Activated CD8-positive, alpha-beta memory T cell treated with anti-CD3 and anti-CD28 coated beads, Interleukin-2, amount 10 ng/mL, durations not matched to agents 7 days and 5 days (primary cell): ENCODE data around the gene FLRT3. TPM values are rescaled to one million over a fixed set of nuclear protein-coding genes. Genes with fewer than 3 reads are reported as not detected.

Source experiments
- ATAC-seq: fragments of 150-1000 bp; cut with Tn5 transposase; one replicate; pipeline ENCODE4 v1.10.0; 2021; ENCODE audit warnings: moderate library complexity
- CTCF ChIA-PET: fragments of 350-600 bp; sonication (Branson Sonifier 250); formaldehyde crosslinking; loops from one replicate; lab custom pipeline; 2021; ENCODE audit warnings: antibody characterized with exemption; lab: Charles Lee
- DNase-seq: peaks from one replicate; pipeline ENCODE4 v3.0.0-alpha.2; 2020
- H3K27ac Mint-ChIP-seq: one replicate; pipeline ENCODE4 v1.8.0; 2021; ENCODE audit warnings: mild to moderate bottlenecking, mixed read lengths
- H3K27me3 Mint-ChIP-seq: one replicate; pipeline ENCODE4 v1.8.0; 2021; ENCODE audit warnings: mixed read lengths
- H3K36me3 Mint-ChIP-seq: one replicate; pipeline ENCODE4 v1.8.0; 2021; ENCODE audit warnings: mild to moderate bottlenecking, mixed read lengths
- H3K4me1 Mint-ChIP-seq: one replicate; pipeline ENCODE4 v1.8.0; 2021; ENCODE audit warnings: mixed read lengths
- H3K4me3 Mint-ChIP-seq: one replicate; pipeline ENCODE4 v1.8.0; 2021; ENCODE audit warnings: mild to moderate bottlenecking, moderate library complexity, mixed read lengths
- H3K9me3 Mint-ChIP-seq: one replicate; pipeline ENCODE4 v1.8.0; 2022; ENCODE audit warnings: low read depth, mixed read lengths
- total RNA-seq, 2 experiments: library from RNA; stranded (reverse); gene quantifications; one replicate each; pipeline ENCODE4 v1.2.3, GENCODE V29; 2021

The FLRT3 gene
- not detected for total RNA-seq

DNA sequence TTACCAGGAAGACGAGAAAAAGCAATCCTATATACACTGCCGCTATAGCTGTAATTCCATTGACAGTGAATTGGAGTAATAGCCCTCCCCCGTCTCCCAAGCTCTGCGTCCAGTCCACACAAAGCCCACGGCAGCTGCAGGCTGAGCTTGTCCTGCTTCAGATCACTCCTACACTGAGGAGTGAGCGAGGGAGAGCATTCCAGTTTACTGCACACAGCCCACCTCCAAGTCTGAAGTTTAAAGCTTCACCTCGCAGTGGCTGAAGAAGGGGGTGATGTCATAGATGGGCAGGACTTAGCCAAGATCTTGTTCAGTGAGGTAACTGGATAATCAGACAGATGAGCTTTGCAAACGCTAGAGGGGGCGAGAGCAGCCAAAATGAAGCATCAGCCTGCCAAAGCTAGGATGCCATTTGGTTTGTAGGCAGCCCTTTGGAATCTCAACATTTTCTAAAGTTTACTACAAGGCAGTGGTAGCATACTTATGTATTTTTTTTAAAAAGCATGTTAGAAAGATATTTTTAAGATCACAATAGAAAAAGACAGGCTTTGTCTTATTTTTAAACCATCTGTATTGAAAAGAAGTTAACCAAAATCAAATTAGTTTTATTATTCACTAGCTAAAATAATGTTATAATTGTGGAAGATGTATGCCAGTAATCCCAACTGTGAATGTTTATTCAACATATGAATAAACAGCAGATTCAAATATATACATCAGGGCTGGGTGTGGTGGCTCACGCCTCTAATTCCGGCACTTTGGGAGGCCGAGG is at the start of gene FLRT3:
FLRT3 (minus strand) TSS at position 213 of the 772 bp plus-strand sequence. CDS start 10,106 bp downstream, outside the sequence.
- Mint-ChIP-seq H3K27me3 (no peaks in the 10 kb centered on the region), H3K9me3 (peaks cover 5% of the 10 kb centered on the region), H3K36me3 (no peaks in the 10 kb centered on the region), H3K4me1 (no peaks in the 10 kb centered on the region), H3K27ac (no peak within 1 kb of the TSS), H3K4me3 (no peak within 1 kb of the TSS)
- no peak for DNase-seq
- ATAC-seq = no peak
- CTCF ChIA-PET = no interaction called here

DNA sequence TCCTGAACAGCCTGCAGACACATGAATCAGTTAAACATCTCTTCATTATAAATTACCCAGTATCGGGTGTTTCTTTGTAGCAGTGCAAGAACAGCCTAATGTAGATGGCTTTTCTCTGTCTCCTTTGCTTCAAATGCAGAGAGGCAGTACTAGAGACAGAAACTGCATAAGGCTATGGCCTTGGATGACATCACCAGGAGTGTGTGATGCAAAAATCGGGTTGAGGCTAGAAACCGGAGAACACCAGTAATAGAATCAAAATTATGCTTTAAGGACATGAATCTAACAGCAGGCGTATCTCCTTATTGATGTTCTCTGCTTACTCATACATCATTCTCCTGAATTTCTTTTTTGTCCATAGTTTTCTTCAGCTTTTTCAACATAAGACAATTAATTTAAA is 49.3 kb upstream of the FLRT3 start:
- H3K4me3 Mint-ChIP-seq = no peak overlapping the region
- H3K4me1 Mint-ChIP-seq = no peaks in the 10 kb centered on the region
- no peak overlapping the region for H3K27ac Mint-ChIP-seq
- peaks cover 12% of the 10 kb centered on the region for H3K9me3 Mint-ChIP-seq
- ATAC-seq (no peak), DNase-seq (no peak)
- no peaks in the 10 kb centered on the region for H3K27me3 Mint-ChIP-seq
- no peaks in the 10 kb centered on the region for H3K36me3 Mint-ChIP-seq
- CTCF ChIA-PET = no interaction called here

DNA sequence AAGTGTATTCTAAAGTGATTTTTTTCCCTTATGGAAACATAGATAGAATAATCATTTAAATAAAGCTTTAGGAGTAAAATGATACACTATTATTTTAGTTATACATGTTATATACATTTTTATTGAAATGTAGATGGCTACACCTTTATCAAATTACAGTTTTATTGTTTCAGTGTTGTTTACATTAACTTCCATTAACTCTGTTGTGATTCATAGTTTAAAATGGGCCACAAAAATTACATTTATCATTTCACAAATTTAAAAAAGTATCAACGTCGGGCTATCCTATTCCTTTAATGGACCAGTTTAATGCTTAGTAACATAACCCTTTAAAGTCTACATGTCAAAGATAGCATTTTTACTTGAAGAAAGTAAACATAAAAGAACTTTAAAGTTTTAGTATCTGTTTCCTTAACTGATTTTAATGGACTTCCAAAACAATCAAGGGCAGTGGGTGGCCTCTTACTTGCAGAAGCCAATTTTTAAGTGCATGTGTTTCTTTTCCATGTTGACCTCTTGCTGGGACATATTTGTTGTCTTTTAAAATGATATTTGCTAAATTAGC is 47.8 kb upstream of the FLRT3 start:
- CTCF ChIA-PET = no interaction called here
- H3K4me3 Mint-ChIP-seq = no peak overlapping the region
- no peaks in the 10 kb centered on the region for H3K27me3 Mint-ChIP-seq
- peaks cover 15% of the 10 kb centered on the region for H3K9me3 Mint-ChIP-seq
- no peaks in the 10 kb centered on the region for H3K36me3 Mint-ChIP-seq
- H3K4me1 Mint-ChIP-seq = no peaks in the 10 kb centered on the region
- H3K27ac Mint-ChIP-seq = no peak overlapping the region
- ATAC-seq = no peak
- DNase-seq = no peak

DNA sequence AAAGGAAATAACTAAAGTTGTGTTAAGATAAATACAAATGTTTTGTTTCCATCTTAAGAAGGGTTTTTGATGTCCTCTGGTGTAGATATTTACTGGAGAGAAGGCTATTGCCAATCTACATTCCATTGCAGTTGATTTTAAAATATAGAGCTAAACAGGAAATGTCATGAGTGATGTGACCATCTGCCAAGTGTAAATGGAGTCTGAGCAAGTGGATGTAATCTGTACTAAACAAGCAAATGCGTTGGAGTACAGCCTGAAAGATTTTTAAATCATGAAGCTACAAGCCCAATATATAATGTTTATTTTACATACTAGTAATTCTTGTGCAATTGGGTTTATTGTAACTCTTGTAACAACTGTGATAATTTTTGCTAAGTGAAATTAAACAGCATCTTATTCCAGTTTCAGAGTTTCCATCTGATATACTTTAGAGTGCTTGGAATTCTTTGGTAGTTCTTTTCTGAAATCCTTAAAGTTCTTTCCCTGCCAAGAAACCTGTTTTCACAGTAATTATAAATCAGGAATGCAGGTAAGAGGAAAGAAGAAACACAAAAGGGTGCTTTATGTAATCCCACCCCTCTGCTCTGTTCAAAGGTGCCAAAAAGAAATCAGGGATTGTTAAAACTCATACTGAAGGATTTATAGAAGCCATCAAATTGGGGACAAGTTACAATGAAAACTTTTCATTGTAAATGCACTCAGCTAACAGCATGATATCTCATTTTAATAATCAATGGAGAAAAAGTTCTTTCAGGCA is 47.2 kb upstream of the FLRT3 start:
- Mint-ChIP-seq H3K27ac (no peak overlapping the region), H3K4me1 (no peaks in the 10 kb centered on the region), H3K36me3 (no peaks in the 10 kb centered on the region), H3K9me3 (peaks cover 12% of the 10 kb centered on the region), H3K4me3 (no peak overlapping the region), H3K27me3 (no peaks in the 10 kb centered on the region)
- ATAC-seq (no peak), DNase-seq (no peak)
- CTCF ChIA-PET = no interaction called here

DNA sequence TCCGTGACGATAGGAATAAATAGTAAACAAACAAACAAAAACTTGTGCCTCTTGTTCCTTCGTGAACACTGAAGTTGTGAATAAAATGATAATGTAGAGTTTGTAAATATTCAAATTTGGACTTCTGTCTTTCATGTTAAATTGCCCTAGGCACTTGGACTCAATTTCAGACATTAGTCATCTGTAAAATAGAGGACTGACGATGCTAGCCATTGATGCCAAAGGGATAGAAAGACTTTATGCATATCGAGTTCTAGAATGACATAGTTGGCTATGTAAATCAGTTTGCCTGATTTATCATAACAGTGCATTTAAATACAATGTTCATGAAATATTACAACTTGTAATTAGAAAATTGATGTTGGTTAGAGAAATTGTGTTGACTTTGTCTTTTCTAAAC is 45.9 kb upstream of the FLRT3 start:
- Mint-ChIP-seq H3K27me3 (no peaks in the 10 kb centered on the region), H3K27ac (no peak overlapping the region), H3K4me1 (no peaks in the 10 kb centered on the region), H3K36me3 (no peaks in the 10 kb centered on the region), H3K9me3 (peaks cover 9% of the 10 kb centered on the region), H3K4me3 (no peak overlapping the region)
- CTCF ChIA-PET = no interaction called here
- ATAC-seq (no peak), DNase-seq (no peak)

DNA sequence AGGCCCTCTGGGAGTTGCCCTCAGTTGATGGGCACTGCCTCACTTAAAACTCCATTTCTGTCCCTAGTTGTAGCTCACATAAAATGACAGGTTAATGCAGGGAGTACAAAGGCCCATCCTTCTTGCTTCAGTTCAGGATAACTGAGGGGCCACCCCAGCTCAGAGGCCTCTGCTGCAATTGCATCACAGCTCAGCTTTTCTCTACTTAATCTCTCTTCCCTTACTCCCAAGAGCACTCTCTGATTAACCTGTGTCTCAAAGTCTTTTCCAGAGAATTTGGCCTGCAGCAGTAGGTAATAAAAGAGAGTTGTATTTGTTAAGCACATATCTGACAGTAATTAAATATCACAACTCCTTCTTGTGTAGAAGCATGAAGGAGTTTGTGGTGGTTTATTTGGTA is 40.9 kb upstream of the FLRT3 start:
- Mint-ChIP-seq H3K27me3 (no peaks in the 10 kb centered on the region), H3K4me1 (no peaks in the 10 kb centered on the region), H3K9me3 (peaks cover 8% of the 10 kb centered on the region), H3K27ac (no peak overlapping the region), H3K36me3 (no peaks in the 10 kb centered on the region), H3K4me3 (no peak overlapping the region)
- no peak for ATAC-seq
- DNase-seq = no peak
- CTCF ChIA-PET = no interaction called here

DNA sequence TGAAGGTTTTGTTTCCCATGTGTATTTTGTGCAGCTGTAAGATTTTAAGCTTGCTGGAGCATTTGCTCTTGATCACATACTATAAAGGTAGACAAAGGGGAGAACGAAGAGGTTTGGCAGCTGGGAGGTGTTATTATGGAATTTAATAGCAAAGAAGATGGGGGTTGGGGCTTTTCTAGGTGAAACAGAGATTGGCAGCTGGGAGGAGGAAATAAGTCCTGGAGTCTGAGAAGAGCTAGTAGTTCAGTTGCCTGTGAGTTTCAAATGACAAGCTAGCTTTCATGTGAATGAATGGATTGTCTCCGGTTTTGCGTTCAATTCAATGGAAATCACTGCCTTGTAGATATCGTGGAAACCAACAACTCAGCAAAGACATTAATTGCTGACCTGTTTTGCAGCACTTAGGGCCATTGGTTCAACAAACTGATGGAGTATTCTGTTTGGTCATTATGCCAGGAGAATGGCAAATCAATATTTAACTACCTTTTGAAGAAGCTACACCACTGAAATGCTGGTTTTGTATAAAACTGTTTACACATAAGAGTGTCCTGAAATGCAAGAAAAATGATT is 38.1 kb upstream of the FLRT3 start:
- no peak for DNase-seq
- CTCF ChIA-PET = no interaction called here
- H3K27ac Mint-ChIP-seq = no peak overlapping the region

DNA sequence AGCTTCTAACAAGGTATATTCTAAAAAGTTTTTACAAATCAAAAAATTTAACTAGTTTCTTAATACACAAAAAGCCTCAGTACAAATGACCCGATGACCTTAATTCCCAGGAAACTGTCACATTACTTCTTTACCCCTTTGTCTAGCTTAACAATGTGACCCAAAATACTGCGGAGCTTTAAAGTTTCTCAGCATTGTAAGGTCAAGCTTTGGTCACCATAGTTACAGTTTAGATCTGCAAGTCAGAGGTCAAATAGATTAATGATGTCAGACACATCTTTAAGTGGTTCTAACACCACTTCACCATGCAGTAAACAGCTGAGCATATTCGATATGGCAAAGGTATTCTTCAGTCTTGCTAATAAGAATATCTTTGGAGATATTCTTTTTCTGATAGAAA is 36.8 kb upstream of the FLRT3 start:
- H3K4me3 Mint-ChIP-seq = no peak overlapping the region
- H3K27ac Mint-ChIP-seq = no peak overlapping the region
- DNase-seq = no peak
- H3K36me3 Mint-ChIP-seq = no peaks in the 10 kb centered on the region
- H3K9me3 Mint-ChIP-seq = peaks cover 3% of the 10 kb centered on the region
- H3K27me3 Mint-ChIP-seq = no peaks in the 10 kb centered on the region
- CTCF ChIA-PET = no interaction called here
- no peaks in the 10 kb centered on the region for H3K4me1 Mint-ChIP-seq
- ATAC-seq = no peak

More for the DNA sequence above, 38.1 kb upstream of the FLRT3 start:
- peaks cover 5% of the 10 kb centered on the region for H3K9me3 Mint-ChIP-seq
- H3K4me3 Mint-ChIP-seq = no peak overlapping the region
- no peaks in the 10 kb centered on the region for H3K36me3 Mint-ChIP-seq
- no peak for ATAC-seq
- H3K27me3 Mint-ChIP-seq = no peaks in the 10 kb centered on the region
- H3K4me1 Mint-ChIP-seq = no peaks in the 10 kb centered on the region

DNA sequence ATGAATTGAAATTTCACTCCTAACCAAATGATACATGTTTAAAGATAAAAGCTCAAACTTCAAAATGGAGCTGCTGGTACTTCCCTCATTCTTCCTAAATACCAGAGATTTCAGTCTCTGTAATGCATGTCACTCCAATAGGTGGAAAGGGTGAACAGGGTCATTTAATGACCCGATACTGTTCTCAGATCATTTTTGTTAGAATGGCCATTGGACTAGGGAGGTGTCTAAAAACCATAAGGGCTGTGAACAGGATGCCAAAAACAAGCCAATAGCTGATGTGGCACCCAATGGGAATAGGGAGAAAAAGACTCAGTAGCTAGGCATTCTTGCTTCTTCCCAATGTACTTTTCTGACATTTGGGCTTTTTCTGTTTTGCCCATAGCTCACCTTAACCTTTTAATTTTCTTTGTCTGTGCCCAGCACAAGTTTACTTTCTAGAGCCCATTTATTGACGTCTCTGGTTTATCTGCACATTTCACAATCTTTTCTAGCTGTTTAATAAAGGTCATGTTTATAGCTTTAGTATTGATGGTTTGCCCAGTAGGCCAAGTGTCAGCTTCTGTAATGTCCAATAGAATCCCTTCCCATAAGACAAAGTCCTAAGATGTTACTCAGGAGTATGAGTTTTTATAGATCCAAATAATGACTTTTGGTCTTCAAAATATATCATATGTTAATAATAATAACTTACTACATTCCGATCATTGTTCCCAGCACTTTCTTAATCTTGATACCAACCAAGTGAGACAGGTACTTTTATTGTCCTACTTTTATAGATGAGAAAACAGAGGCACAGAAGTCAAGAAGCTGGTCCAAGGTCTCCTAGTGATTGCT is 24.3 kb upstream of the FLRT3 start:
- Mint-ChIP-seq H3K9me3 (peaks cover 10% of the 10 kb centered on the region), H3K27me3 (no peaks in the 10 kb centered on the region), H3K4me1 (no peaks in the 10 kb centered on the region), H3K36me3 (no peaks in the 10 kb centered on the region), H3K27ac (no peak overlapping the region), H3K4me3 (no peak overlapping the region)
- ATAC-seq (no peak), DNase-seq (no peak)
- CTCF ChIA-PET = no interaction called here

DNA sequence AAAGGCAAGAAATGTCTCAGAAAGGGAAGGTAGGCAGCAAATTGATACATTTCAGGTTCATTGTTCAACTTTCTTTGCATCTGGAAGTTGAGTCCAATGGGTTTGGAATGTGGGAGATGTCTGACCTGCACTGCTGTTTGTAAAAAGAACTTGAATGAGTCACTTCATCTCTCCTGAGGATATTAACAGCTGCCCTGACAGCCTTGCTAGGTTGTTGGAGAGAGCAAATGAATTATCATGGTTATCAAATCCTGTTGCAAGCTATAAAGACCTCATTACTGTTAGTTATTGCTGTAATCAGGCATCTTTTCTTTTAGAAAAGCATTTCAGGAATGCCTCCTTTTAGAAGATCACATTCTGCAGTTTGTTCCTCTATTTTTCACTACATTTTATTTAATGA is 23.0 kb upstream of the FLRT3 start:
- CTCF ChIA-PET = no interaction called here
- H3K27ac Mint-ChIP-seq = no peak overlapping the region
- H3K36me3 Mint-ChIP-seq = no peaks in the 10 kb centered on the region
- peaks cover 10% of the 10 kb centered on the region for H3K9me3 Mint-ChIP-seq
- H3K27me3 Mint-ChIP-seq = no peaks in the 10 kb centered on the region
- no peak for DNase-seq
- H3K4me1 Mint-ChIP-seq = no peaks in the 10 kb centered on the region
- H3K4me3 Mint-ChIP-seq = no peak overlapping the region
- ATAC-seq = no peak

DNA sequence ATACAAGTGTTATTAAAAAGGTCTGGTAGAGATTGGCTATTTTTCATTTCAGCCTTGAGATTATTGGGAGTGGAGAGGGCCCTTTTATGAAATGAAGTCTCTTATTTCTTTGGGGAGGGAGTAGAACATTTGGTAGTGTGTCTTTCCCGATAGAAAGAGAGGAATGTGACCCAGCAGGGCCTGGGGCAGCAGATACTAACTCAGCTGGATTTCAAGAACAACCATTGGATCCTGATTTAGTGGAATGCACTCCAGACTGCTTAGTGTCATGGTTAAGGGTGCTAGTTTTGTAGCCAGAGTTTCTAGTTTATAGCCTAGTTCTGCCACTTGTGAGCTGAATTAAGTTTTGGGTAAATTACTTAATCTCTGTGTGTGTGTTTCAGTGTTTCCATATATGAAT is 18.4 kb upstream of the FLRT3 start:
- DNase-seq = no peak
- Mint-ChIP-seq H3K27ac (no peak overlapping the region), H3K36me3 (no peaks in the 10 kb centered on the region), H3K4me1 (no peaks in the 10 kb centered on the region), H3K27me3 (no peaks in the 10 kb centered on the region), H3K4me3 (no peak overlapping the region), H3K9me3 (no peaks in the 10 kb centered on the region)
- no peak for ATAC-seq
- CTCF ChIA-PET = no interaction called here

DNA sequence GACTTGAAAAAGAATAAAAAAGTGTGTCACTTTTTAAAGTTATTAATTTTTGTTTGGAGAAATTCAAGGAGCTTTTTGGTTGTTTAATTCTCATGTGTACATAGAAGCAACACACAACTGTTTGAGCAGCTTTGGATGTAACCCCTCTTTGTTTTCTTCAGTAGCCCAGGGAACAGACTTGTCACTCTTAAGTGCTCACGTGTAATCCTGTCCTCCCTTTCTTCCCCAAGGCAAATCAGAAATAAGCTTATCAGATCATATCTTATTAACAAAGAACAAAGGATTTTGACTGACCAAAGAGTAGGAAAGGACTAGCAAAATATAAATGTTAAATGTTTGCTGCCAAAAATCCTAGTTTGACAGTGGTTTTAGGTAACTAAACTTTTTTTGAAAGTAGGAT is 7.3 kb upstream of the FLRT3 start:
- CTCF ChIA-PET = no interaction called here
- Mint-ChIP-seq H3K36me3 (no peaks in the 10 kb centered on the region), H3K27me3 (no peaks in the 10 kb centered on the region), H3K27ac (no peak overlapping the region), H3K4me1 (no peaks in the 10 kb centered on the region), H3K4me3 (no peak overlapping the region), H3K9me3 (peaks cover 7% of the 10 kb centered on the region)
- DNase-seq (no peak), ATAC-seq (no peak)

DNA sequence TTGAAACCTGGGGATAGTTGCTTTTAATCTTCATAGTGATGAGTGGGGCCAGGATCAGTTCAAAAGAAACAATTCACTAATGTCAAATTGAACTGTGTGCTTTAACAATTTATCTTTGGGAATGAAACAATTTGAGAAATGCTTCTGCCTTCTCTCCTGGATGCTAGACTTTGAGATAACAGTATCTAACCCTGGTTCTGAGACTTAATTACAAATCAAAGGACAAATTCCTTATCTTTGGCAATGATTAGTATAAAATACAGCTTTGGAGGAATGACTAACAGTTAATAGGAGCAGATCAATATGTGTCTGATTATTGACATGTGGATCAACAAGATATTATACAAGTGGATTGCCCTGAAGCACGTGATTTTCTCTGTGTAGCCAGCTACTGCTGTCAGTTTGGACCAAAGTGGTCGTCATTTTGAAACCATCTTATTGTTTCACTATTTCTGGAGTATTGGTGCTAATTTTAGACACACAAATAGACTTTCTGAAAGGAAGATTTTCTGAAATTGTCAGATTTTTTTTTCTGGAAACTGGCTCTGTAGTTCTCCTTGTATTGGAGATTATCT is 6.2 kb upstream of the FLRT3 start:
- CTCF ChIA-PET = no interaction called here
- H3K4me1 Mint-ChIP-seq = no peaks in the 10 kb centered on the region
- no peak for ATAC-seq

More for the DNA sequence above, 6.2 kb upstream of the FLRT3 start:
- no peak for DNase-seq
- no peak overlapping the region for H3K4me3 Mint-ChIP-seq
- H3K27me3 Mint-ChIP-seq = no peaks in the 10 kb centered on the region
- peaks cover 7% of the 10 kb centered on the region for H3K9me3 Mint-ChIP-seq
- no peak overlapping the region for H3K27ac Mint-ChIP-seq
- no peaks in the 10 kb centered on the region for H3K36me3 Mint-ChIP-seq
